Calu3 (cell line): ENCODE results near the gene IL25. TPM values are rescaled to one million over a fixed set of nuclear protein-coding genes. Genes with fewer than 3 reads are reported as not detected.

Source experiments
- BruUV-seq: library from RNA; stranded (reverse); fragments of 400-500 nt; replicated peaks from 2 replicates; lab custom pipeline; 2021; lab: Mats Ljungman, UMichigan
- CTCF ChIA-PET: fragments of 300-600 bp; sonication (Branson Sonifier 250); formaldehyde crosslinking; loops from one replicate; lab custom pipeline; 2022; ENCODE audit warnings: antibody characterized with exemption; lab: Charles Lee
- DNase-seq: peaks from one replicate; pipeline ENCODE4 v3.0.0; 2022
- H3K27ac Mint-ChIP-seq: one replicate; pipeline ENCODE4 v1.8.0; 2022; ENCODE audit warnings: mixed read lengths; ENCODE audit not compliant: unreplicated experiment
- H3K27me3 Mint-ChIP-seq: one replicate; pipeline ENCODE4 v1.8.0; 2022; ENCODE audit warnings: mixed read lengths; ENCODE audit not compliant: unreplicated experiment
- H3K36me3 Mint-ChIP-seq: one replicate; pipeline ENCODE4 v1.8.0; 2022; ENCODE audit warnings: mild to moderate bottlenecking, moderate library complexity, mixed read lengths; ENCODE audit not compliant: insufficient read depth, unreplicated experiment
- H3K4me1 Mint-ChIP-seq: one replicate; pipeline ENCODE4 v1.8.0; 2022; ENCODE audit warnings: mild to moderate bottlenecking, low read depth, mixed read lengths; ENCODE audit not compliant: unreplicated experiment
- H3K4me3 Mint-ChIP-seq: one replicate; pipeline ENCODE4 v1.8.0; 2022; ENCODE audit warnings: mild to moderate bottlenecking, low read depth, moderate library complexity, mixed read lengths; ENCODE audit not compliant: unreplicated experiment
- H3K9me3 Mint-ChIP-seq: one replicate; pipeline ENCODE4 v1.8.0; 2022; ENCODE audit warnings: low read depth, mixed read lengths; ENCODE audit not compliant: unreplicated experiment
- CTCF ChIP-seq: fragments of 200-600 bp; IDR thresholded peaks from one replicate; pipeline ENCODE4 v1.8.0; 2022; ENCODE audit warnings: antibody characterized with exemption; ENCODE audit not compliant: unreplicated experiment
- intact Hi-C: fragments of 100-400 bp; cut with micrococcal nuclease; formaldehyde crosslinking; loops from one replicate; pipeline ENCODE4 v1.10.0; 2022; ENCODE audit not compliant: unreplicated experiment
- total RNA-seq: library from RNA; stranded (reverse); gene quantifications from 2 replicates; pipeline ENCODE4 v1.2.3, GENCODE V29; 2022

IL25 gene
- total RNA-seq, 1 experiment from 2014 or later = not detected

- Mint-ChIP-seq H3K27ac (no peak overlapping the region), H3K4me1 (no peaks in the 10 kb centered on the region), H3K9me3 (no peaks in the 10 kb centered on the region), H3K36me3 (no peaks in the 10 kb centered on the region), H3K4me3 (no peak overlapping the region), H3K27me3 (peaks cover 92% of the 10 kb centered on the region)
- intact Hi-C loops = no loop called here
- DNase-seq = no peak
- TF ChIP-seq CTCF = no peak
- CTCF ChIA-PET = no interaction called here
- BruUV-seq = no TSS peak
These were observed 6.7 kb upstream of the IL25 start for GRCh38 chr14:23365732-23366425.

- intact Hi-C loops = no loop called here
- BruUV-seq = no TSS peak
- Mint-ChIP-seq H3K4me3 (no peak overlapping the region), H3K27ac (no peak overlapping the region), H3K36me3 (no peaks in the 10 kb centered on the region), H3K27me3 (peaks cover 92% of the 10 kb centered on the region), H3K9me3 (no peaks in the 10 kb centered on the region), H3K4me1 (no peaks in the 10 kb centered on the region)
- CTCF ChIA-PET = no interaction called here
- TF ChIP-seq CTCF = no peak
- no peak for DNase-seq
These were observed 6.1 kb upstream of the IL25 start for GRCh38 chr14:23366426-23366921.

- H3K4me3 Mint-ChIP-seq = no peak overlapping the region
- TF ChIP-seq CTCF = no peak
- H3K36me3 Mint-ChIP-seq = no peaks in the 10 kb centered on the region
- H3K4me1 Mint-ChIP-seq = no peaks in the 10 kb centered on the region
- intact Hi-C loops = no loop called here
- no peak for DNase-seq
- no peak overlapping the region for H3K27ac Mint-ChIP-seq
- no TSS peak for BruUV-seq
- H3K9me3 Mint-ChIP-seq = no peaks in the 10 kb centered on the region
- CTCF ChIA-PET = no interaction called here
- H3K27me3 Mint-ChIP-seq = peaks cover 88% of the 10 kb centered on the region
These were observed 2.4 kb upstream of the IL25 start for GRCh38 chr14:23370221-23370620.

- CTCF ChIA-PET = no interaction called here
These were observed 744 bp upstream of the IL25 start for GRCh38 chr14:23371865-23372264.

More at GRCh38 chr14:23371865-23372264, 744 bp upstream of the IL25 start:
- Mint-ChIP-seq H3K27ac (no peak overlapping the region), H3K4me3 (no peak overlapping the region), H3K36me3 (no peaks in the 10 kb centered on the region), H3K27me3 (peaks cover 90% of the 10 kb centered on the region), H3K4me1 (no peaks in the 10 kb centered on the region), H3K9me3 (no peaks in the 10 kb centered on the region)
- no peak for DNase-seq
- intact Hi-C loops = no loop called here
- no TSS peak for BruUV-seq
- TF ChIP-seq CTCF = no peak
